ENCODE measurements around the gene SYTL2. TPM values are rescaled to one million over a fixed set of nuclear protein-coding genes. Genes with fewer than 3 reads are reported as not detected.

Gene SYTL2
- total and polyA plus RNA-seq, 2 experiments from 2014 or later = 3.4 to 7.2 TPM

- TF ChIP-seq ZNF462 (CRISPR knock-in tag; IDR thresholded peaks at IDR 0.05) (no peak), ZNF114 (CRISPR knock-in tag; IDR thresholded peaks at IDR 0.05) (no peak), CREB1 (CRISPR knock-in tag; IDR thresholded peaks at IDR 0.05; ENCODE audit: low read depth) (no peak), EZH2 (IDR thresholded peaks at IDR 0.05; ENCODE audit: low read depth, unreplicated experiment) (no peak), POLR2AphosphoS5 (IDR thresholded peaks at IDR 0.05; ENCODE audit: low read depth) (no peak), EZH2phosphoT487 (IDR thresholded peaks at IDR 0.05; ENCODE audit: unreplicated experiment) (no peak), CTCF (conservative IDR thresholded peaks at IDR 0.05; ENCODE audit: low read depth in 2 of 2) (no peak), ZNF331 (CRISPR knock-in tag; IDR thresholded peaks at IDR 0.05; ENCODE audit: low read depth) (no peak), REST (IDR thresholded peaks at IDR 0.05; ENCODE audit: unreplicated experiment) (no peak), STAT1 (IDR thresholded peaks at IDR 0.05; ENCODE audit: unreplicated experiment) (no peak)
- TF ChIP-seq, protein P1, sequence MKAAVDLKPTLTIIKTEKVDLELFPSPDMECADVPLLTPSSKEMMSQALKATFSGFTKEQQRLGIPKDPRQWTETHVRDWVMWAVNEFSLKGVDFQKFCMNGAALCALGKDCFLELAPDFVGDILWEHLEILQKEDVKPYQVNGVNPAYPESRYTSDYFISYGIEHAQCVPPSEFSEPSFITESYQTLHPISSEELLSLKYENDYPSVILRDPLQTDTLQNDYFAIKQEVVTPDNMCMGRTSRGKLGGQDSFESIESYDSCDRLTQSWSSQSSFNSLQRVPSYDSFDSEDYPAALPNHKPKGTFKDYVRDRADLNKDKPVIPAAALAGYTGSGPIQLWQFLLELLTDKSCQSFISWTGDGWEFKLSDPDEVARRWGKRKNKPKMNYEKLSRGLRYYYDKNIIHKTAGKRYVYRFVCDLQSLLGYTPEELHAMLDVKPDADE (IDR thresholded peaks at IDR 0.05) = no peak
Observed at GRCh38 chr11:85847436-85847835, 36.5 kb upstream of the SYTL2 start (continued).

Measured in GM23338 (cell line).